Activated naive CD4-positive, alpha-beta T cell treated with anti-CD3 and anti-CD28 coated beads, Interleukin-2, amount 10 ng/mL, durations not matched to agents 7 days and 5 days (primary cell): ENCODE data around the gene PNPLA1.
A peak's percentile ranks its signal among the peaks of the same experiment; 100 is the strongest.
"Not testable (repeated sequence)": the region's sequence is repeated elsewhere in the genome, so short reads cannot be mapped to it uniquely, and the experiment has no call there.

Source experiments
- CTCF ChIA-PET: fragments of 350-600 bp; sonication (Branson Sonifier 250); formaldehyde crosslinking; loops from one replicate; lab custom pipeline; 2021; ENCODE audit warnings: antibody characterized with exemption; lab: Charles Lee
- DNase-seq: peaks from one replicate; pipeline ENCODE4 v3.0.0-alpha.2; 2020
- H3K27ac Mint-ChIP-seq: one replicate; pipeline ENCODE4 v1.8.0; 2021; ENCODE audit warnings: mild to moderate bottlenecking, moderate library complexity, mixed read lengths
- H3K27me3 Mint-ChIP-seq: one replicate; pipeline ENCODE4 v1.8.0; 2021; ENCODE audit warnings: mild to moderate bottlenecking, mixed read lengths
- H3K36me3 Mint-ChIP-seq: one replicate; pipeline ENCODE4 v1.8.0; 2021; ENCODE audit warnings: mixed read lengths
- H3K4me1 Mint-ChIP-seq: one replicate; pipeline ENCODE4 v1.8.0; 2021; ENCODE audit warnings: mixed read lengths
- H3K4me3 Mint-ChIP-seq: one replicate; pipeline ENCODE4 v1.8.0; 2021; ENCODE audit warnings: mild to moderate bottlenecking, moderate library complexity, mixed read lengths
- H3K9me3 Mint-ChIP-seq: one replicate; pipeline ENCODE4 v1.8.0; 2021; ENCODE audit warnings: mixed read lengths

Gene PNPLA1

DNA sequence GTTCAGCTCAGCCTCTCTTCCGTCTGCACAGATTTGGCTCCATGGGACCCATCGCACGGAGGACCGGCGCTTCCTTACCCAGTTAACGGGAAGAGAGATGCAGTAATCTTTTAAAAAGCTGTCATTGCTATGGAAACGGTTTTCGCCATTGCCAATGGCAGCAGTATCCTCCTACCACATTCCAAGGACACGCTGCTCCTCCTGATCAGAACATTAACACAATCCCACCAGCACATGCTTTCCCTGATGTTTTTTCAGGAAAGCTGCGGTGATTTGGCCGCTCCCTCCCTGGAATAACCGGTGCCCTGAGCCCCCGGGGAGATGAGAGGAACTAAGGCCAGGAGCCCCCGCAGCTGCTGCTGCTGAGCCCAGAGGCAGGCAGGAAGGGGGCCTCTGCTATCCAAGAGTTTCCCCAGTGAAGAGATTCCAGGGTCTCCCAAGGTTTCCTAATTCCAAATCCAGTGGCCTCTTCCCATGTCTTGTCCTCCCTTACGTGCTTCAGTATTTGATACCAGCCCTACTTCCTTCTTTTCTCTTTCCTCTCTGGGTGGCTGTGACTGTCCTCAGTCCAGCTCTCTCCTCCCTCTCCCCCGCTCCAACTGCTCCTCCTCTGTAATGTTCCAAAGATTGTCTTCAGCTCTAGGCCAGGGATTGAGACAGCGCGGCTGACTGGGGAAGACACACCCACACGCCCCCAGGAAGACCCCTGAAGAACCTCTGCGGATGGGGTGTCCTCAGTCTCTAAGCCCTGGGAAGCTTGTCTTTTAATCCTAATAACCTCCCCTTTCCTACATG, 64.3 kb downstream of the PNPLA1 start:
- Mint-ChIP-seq H3K4me1 (peaks cover 5% of the 10 kb centered on the region), H3K36me3 (no peaks in the 10 kb centered on the region), H3K27me3 (peaks cover 57% of the 10 kb centered on the region), H3K9me3 (no peaks in the 10 kb centered on the region), H3K4me3 (no peak overlapping the region), H3K27ac (no peak overlapping the region)
- CTCF ChIA-PET: interaction anchor here (0.6 to 1.5 kb wide), 3 partner anchors 27 to 306 kb away, joined by 3 to 4 read pairs (median 3); partner anchors contain the start of gene MAPK14
- DNase-seq: no peak

- H3K4me1 Mint-ChIP-seq: peaks cover 5% of the 10 kb centered on the region
- no peak overlapping the region for H3K4me3 Mint-ChIP-seq
- H3K36me3 Mint-ChIP-seq: no peaks in the 10 kb centered on the region
- no peak overlapping the region for H3K27ac Mint-ChIP-seq
- CTCF ChIA-PET: interaction anchor here (1.2 to 1.5 kb wide), 2 partner anchors 30 to 307 kb away, joined by 3 to 4 read pairs; partner anchors contain the start of gene MAPK14
- H3K27me3 Mint-ChIP-seq: peaks cover 59% of the 10 kb centered on the region
- no peak for DNase-seq
- no peaks in the 10 kb centered on the region for H3K9me3 Mint-ChIP-seq
Measured at GRCh38 chr6:36334832-36335459, 65.1 kb downstream of the PNPLA1 start.

DNA sequence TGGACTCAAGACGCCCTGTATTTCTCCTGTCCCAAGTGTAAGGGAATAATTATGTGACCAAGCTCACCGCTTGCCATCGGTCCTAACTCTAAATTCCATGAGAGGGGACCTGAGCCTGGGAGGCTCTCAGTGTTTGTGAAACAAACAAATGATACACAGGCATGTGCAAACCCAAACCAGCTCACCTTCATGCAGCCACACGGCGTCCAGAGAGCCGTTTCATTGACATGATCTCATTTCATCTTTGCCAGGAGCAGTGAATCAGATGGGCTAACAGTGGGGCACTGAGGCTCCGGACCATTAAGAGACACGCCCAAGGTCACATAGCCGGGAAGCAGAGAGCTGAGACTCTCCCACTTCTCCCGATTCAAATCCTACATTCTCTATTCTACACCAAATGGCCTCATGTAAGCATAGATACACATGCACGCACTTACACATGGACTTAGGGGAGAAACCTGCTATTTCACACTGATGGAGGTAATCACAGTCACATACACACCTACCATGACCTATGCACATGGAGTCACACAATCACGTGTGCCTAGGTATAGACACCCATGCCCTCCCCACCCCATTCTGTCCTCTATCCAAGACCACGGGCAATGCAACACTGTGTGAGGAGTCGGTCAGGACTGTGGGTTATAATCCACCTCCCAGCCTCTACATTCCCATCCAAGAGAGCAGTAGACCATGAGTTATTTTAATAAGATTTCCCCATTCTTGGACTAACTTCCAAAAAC, 65.8 kb downstream of the PNPLA1 start:
- no peak overlapping the region for H3K4me3 Mint-ChIP-seq
- H3K9me3 Mint-ChIP-seq: no peaks in the 10 kb centered on the region
- H3K27me3 Mint-ChIP-seq: peaks cover 66% of the 10 kb centered on the region
- H3K27ac Mint-ChIP-seq: no peak overlapping the region
- H3K4me1 Mint-ChIP-seq: peaks cover 6% of the 10 kb centered on the region
- CTCF ChIA-PET: no interaction called here
- DNase-seq: no peak
- no peaks in the 10 kb centered on the region for H3K36me3 Mint-ChIP-seq

DNA sequence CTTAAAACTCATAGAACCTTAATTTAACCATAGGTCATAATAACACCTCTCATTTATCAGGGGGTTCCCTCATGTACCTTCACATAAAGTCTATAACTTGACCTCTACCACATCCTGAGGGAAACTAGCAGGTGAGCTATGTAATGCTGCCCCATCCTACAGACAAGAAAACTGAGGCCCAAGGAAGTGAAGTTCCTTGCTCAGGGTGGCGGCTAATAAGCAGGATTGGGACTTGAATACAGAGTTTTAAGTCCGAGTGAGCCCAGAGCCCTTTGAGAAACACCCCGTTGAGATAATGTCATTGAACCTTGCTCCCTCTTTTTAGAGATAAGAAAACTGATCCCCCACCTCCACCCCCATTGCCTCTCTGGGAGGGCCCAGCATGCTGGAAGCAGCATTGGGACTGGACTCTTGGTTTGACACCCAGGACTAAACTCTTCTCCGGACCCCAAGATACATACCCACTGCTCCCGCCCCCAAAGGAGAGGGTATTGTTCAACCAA, 66.4 kb downstream of the PNPLA1 start:
- peaks cover 68% of the 10 kb centered on the region for H3K27me3 Mint-ChIP-seq
- CTCF ChIA-PET: no interaction called here
- no peak for DNase-seq
- H3K4me1 Mint-ChIP-seq: peaks cover 10% of the 10 kb centered on the region
- H3K36me3 Mint-ChIP-seq: no peaks in the 10 kb centered on the region
- H3K27ac Mint-ChIP-seq: no peak overlapping the region
- H3K9me3 Mint-ChIP-seq: no peaks in the 10 kb centered on the region
- no peak overlapping the region for H3K4me3 Mint-ChIP-seq

GRCh38 chr6:36336779-36337241, 67.0 kb downstream of the PNPLA1 start, which contains the start of gene BNIP5:
TSS of gene BNIP5 (minus strand) at chr6:36336888. CDS start at chr6:36330690, 6,198 bp downstream.
- Mint-ChIP-seq H3K36me3 (no peaks in the 10 kb centered on the region), H3K4me1 (peaks cover 10% of the 10 kb centered on the region), H3K27me3 (peaks cover 70% of the 10 kb centered on the region), H3K9me3 (no peaks in the 10 kb centered on the region), H3K4me3 (no peak within 1 kb of the TSS), H3K27ac (no peak within 1 kb of the TSS)
- no peak for DNase-seq
- CTCF ChIA-PET: no interaction called here

DNA sequence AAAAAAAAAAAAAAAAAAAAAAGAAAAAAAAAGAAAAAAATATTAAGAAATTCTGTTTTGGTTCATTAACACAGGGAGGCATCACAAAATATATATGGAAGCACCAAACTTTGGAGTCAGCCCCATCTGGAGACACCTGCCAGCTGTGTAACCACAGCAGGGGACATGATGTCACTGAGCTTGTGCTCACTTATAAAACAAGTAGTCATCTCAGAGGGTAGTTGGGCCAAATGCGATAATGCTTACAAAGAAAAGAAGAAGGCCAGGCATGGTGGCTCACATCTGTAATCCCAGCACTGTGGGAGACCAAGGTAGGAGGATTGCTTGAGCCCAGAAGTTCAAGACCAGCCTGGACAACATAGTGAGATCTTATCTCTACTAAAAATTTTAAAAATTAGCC, 68.0 kb downstream of the PNPLA1 start:
- CTCF ChIA-PET: interaction anchor here (0.6 to 1.5 kb wide), 2 partner anchors 22 to 87 kb away, joined by 5 read pairs; no protein-coding TSS in a partner anchor
- Mint-ChIP-seq H3K36me3 (no peaks in the 10 kb centered on the region), H3K27me3 (peaks cover 74% of the 10 kb centered on the region), H3K9me3 (no peaks in the 10 kb centered on the region), H3K4me3 (no peak overlapping the region), H3K4me1 (peaks cover 10% of the 10 kb centered on the region), H3K27ac (no peak overlapping the region)
- DNase-seq: no peak

- H3K36me3 Mint-ChIP-seq, H3K4me3 Mint-ChIP-seq, DNase-seq, H3K4me1 Mint-ChIP-seq, H3K9me3 Mint-ChIP-seq, H3K27ac Mint-ChIP-seq: not testable (repeated sequence)
- CTCF ChIA-PET: interaction anchor here (1.5 kb wide), 1 partner anchor 22 kb away, joined by 5 read pairs; no protein-coding TSS in a partner anchor
- H3K27me3 Mint-ChIP-seq: peaks cover 74% of the 10 kb centered on the region
Measured at GRCh38 chr6:36338223-36338622, 68.4 kb downstream of the PNPLA1 start.

- Mint-ChIP-seq H3K4me1 (peaks cover 10% of the 10 kb centered on the region), H3K27ac (no peak overlapping the region)
- CTCF ChIA-PET: interaction anchor here (1.5 kb wide), 1 partner anchor 21 kb away, joined by 5 read pairs; no protein-coding TSS in a partner anchor
Measured at GRCh38 chr6:36339146-36339545, 69.3 kb downstream of the PNPLA1 start.

DNA sequence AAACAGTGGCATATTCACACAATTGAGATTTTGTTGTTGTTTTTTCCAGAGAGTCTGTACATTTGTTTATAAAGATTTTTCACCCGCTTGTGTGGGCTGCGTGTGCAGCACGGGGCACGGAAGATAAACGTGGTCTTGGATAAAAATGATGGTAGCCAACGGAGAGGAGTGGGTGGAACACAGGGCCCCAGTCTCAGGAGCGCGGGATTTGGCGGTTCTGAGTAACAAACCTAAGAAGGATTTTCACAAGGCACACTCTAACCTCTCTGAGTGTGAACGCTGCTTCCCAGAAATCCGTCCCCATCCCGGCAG, 70.4 kb downstream of the PNPLA1 start:
- Mint-ChIP-seq H3K36me3 (no peaks in the 10 kb centered on the region), H3K27me3 (peaks cover 66% of the 10 kb centered on the region), H3K27ac (no peak overlapping the region), H3K9me3 (no peaks in the 10 kb centered on the region), H3K4me3 (no peak overlapping the region), H3K4me1 (peaks cover 10% of the 10 kb centered on the region)
- no peak for DNase-seq
- CTCF ChIA-PET: interaction anchor here (0.6 to 2.9 kb wide), 9 partner anchors 9 to 41 kb away, joined by 3 to 42 read pairs (median 4); no protein-coding TSS in a partner anchor

More at GRCh38 chr6:36339146-36339545, 69.3 kb downstream of the PNPLA1 start:
- DNase-seq: no peak
- H3K4me3 Mint-ChIP-seq: no peak overlapping the region
- no peaks in the 10 kb centered on the region for H3K9me3 Mint-ChIP-seq
- H3K27me3 Mint-ChIP-seq: peaks cover 68% of the 10 kb centered on the region
- no peaks in the 10 kb centered on the region for H3K36me3 Mint-ChIP-seq

DNA sequence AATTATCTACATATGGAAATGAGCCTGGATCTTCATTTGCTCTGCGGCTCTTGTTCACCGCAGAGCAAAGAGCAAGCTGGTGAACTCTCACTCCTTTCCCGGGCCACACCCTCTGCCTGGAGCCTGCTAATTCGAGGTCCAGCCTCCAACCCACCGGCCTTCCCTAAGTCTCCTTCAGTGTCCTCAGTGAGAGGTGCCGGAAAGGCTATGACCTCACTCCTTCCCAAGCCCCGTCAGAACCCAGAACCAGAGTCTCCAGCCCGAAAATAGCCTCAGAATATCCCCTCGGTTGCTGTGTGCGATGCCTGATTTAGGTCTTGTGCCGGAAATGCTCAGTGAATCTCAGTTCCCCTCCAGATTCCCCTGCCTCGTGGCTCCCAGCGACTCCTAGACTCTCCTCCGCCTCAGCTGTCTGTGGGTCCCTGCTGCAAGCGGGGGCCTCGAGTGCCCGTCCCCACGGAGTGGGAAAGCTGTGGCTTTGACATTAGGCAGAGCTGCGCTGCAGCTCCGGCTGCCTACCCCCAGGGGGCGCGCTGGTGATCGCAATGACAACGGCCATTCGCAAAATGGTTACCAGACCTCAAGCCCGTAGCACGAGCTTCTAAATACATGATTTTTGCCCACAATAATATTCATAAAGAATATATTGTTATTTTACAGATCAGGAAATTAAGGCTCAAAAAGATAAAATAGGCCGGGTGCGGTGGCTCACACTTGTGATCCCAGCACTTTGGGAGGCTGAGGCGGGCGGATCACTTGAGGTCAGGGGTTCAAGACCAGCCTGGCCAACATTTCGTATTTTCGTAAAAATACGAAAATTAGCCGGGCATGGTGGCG, 71.0 kb downstream of the PNPLA1 start:
- H3K4me1 Mint-ChIP-seq: peaks cover 10% of the 10 kb centered on the region
- H3K9me3 Mint-ChIP-seq: no peaks in the 10 kb centered on the region
- H3K36me3 Mint-ChIP-seq: no peaks in the 10 kb centered on the region
- H3K4me3 Mint-ChIP-seq: peak overlapping the region; percentile 7
- CTCF ChIA-PET: interaction anchor here (0.6 to 2.9 kb wide), 22 partner anchors 9 to 443 kb away, joined by 3 to 42 read pairs (median 3); no protein-coding TSS in a partner anchor
- peaks cover 66% of the 10 kb centered on the region for H3K27me3 Mint-ChIP-seq
- no peak overlapping the region for H3K27ac Mint-ChIP-seq
- DNase-seq: peak; percentile 78

DNA sequence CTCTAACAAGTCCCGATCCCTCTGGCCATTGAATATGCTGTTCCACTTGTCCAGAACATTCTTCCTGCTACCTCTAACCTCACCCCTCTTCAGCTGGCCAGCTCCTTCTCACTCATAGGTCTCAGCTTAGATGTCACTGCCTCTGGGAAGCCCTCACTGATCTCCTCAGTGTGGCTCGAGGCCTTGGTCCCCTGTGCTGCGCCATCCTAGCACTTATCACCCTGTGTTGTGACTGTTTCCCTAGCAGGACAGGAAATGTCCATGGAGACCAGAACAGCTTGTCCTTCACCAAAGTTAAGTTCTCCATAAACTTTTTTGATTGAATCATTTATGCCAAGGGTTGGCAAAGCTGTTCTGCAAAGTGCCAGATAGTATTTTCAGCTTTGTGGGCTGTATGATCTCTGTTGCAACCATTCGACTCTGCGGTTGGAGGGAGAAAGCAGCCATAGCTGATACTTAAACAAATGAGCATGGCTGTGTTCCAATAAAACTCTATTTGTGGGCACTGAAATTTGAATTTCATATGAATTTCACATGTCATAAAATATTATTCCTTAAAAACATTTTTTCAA, 73.3 kb downstream of the PNPLA1 start:
- Mint-ChIP-seq H3K4me1 (peaks cover 5% of the 10 kb centered on the region), H3K27ac (no peak overlapping the region), H3K27me3 (peaks cover 64% of the 10 kb centered on the region), H3K9me3 (no peaks in the 10 kb centered on the region), H3K4me3 (no peak overlapping the region), H3K36me3 (no peaks in the 10 kb centered on the region)
- DNase-seq: no peak
- CTCF ChIA-PET: interaction anchor here (1.6 to 1.8 kb wide), 2 partner anchors 15 to 40 kb away, joined by 5 to 6 read pairs; no protein-coding TSS in a partner anchor

GRCh38 chr6:36345681-36346466, 76.0 kb downstream of the PNPLA1 start:
- DNase-seq: no peak
- Mint-ChIP-seq H3K27me3 (peaks cover 61% of the 10 kb centered on the region), H3K36me3 (no peaks in the 10 kb centered on the region), H3K9me3 (no peaks in the 10 kb centered on the region), H3K4me1 (peaks cover 1% of the 10 kb centered on the region), H3K27ac (no peak overlapping the region), H3K4me3 (no peak overlapping the region)
- CTCF ChIA-PET: no interaction called here
